D721Med (cell line): ENCODE measurements around the gene HMGB4.

Experiments used
- DNase-seq: peaks from one replicate; pipeline ENCODE4 v3.0.0; 2011; ENCODE audit warnings: low spot score; ENCODE audit not compliant: insufficient read length
- FAIRE-seq: peaks from 2 replicates; lab custom pipeline; 2011; peaks lifted over from hg19 to GRCh38; lab: Jason Lieb, UNC
- CTCF ChIP-seq: IDR thresholded peaks from 2 replicates; pipeline ENCODE4 v1.5.1; 2012; ENCODE audit warnings: mild to moderate bottlenecking, control low read depth; ENCODE audit not compliant: insufficient read depth; ENCODE audit errors: missing control alignments

HMGB4 gene

GRCh38 chr1:33863779-33864178, at the start of gene HMGB4:
HMGB4 (plus strand) TSS chr1:33864079; CDS start chr1:33864192, 113 bp downstream.
- no peak for TF ChIP-seq CTCF
- no peak for FAIRE-seq
- no peak for DNase-seq

- DNase-seq (no peak), FAIRE-seq (no peak)
- TF ChIP-seq CTCF: no peak
Measured at GRCh38 chr1:33814166-33814565, 49.7 kb upstream of the HMGB4 start.

- no peak for DNase-seq
- FAIRE-seq: no peak
- TF ChIP-seq CTCF: no peak
Measured at GRCh38 chr1:33815061-33815460, 48.8 kb upstream of the HMGB4 start.

- TF ChIP-seq CTCF: no peak
- FAIRE-seq: no peak
- no peak for DNase-seq
Measured at GRCh38 chr1:33818071-33818470, 45.8 kb upstream of the HMGB4 start.

GRCh38 chr1:33819290-33819912, 44.5 kb upstream of the HMGB4 start:
- FAIRE-seq: no peak
- no peak for TF ChIP-seq CTCF

GRCh38 chr1:33819913-33820311, 44.0 kb upstream of the HMGB4 start:
- DNase-seq (no peak), FAIRE-seq (no peak)
- no peak for TF ChIP-seq CTCF

More at GRCh38 chr1:33819290-33819912, 44.5 kb upstream of the HMGB4 start:
- no peak for DNase-seq

GRCh38 chr1:33820804-33821203, 43.1 kb upstream of the HMGB4 start:
- FAIRE-seq: no peak
- TF ChIP-seq CTCF: no peak
- DNase-seq: no peak
